Activated CD4-positive, alpha-beta T cell treated with anti-CD3 and anti-CD28 coated beads, Interleukin-2, amount 50 U/mL, for 16 hours (primary cell): ENCODE measurements around the gene DHCR24.

Experiments
- DNase-seq: peaks from one replicate; pipeline ENCODE4 v3.0.0-alpha.2; 2020

DHCR24 gene

DNA sequence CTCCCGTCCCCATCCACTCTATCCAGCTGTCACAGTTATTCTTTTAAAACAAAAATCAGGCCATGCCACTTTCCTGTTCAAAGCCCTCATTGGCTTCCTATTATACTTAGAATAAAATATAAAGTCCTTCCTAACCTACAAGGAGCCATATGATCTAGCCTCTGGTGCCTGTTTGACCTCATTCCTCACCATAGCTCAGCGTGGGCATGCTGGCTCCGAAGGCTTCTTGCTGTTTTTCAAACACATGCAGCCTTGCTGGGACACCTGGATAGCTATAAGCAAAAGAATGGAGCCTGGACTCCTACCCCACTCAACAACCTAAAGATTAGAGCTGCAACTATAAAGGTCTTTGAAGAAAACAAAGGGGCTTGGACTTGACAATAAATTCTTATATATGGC is 23.7 kb downstream of the DHCR24 start:
- DNase-seq, result no peak

DNA sequence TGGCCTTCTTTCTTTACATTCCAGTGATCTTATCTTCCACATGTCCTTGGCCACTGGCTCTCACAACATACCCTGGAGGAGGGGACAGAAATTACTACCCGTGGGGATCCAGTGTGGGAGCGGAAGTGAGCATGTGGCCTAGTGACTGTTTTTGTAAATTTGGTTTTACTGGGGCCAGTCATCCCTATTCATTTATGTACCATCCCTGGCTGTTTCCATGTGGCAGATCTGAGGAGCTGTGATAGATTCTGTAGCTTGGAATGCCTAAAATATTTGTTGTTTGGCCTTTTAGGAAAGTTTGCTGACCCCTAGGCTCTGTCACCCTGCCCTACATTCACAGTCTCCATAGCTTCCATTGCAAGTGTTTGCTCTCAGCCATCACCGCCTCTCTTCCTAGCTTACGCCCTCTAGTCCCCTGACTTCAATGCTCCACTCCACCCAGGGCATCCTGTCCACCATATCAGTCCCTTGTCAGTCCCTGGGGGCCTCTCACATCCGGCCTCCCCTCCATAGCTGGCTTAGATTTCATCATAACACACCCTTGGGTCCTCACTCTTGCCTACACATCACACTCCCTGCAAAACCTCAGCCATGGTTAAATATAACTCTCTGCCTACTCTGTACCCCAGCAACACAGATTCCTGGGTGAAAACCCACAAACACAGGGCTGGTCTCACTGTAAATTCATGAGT is 25.8 kb downstream of the DHCR24 start:
- DNase-seq, result no peak

DNA sequence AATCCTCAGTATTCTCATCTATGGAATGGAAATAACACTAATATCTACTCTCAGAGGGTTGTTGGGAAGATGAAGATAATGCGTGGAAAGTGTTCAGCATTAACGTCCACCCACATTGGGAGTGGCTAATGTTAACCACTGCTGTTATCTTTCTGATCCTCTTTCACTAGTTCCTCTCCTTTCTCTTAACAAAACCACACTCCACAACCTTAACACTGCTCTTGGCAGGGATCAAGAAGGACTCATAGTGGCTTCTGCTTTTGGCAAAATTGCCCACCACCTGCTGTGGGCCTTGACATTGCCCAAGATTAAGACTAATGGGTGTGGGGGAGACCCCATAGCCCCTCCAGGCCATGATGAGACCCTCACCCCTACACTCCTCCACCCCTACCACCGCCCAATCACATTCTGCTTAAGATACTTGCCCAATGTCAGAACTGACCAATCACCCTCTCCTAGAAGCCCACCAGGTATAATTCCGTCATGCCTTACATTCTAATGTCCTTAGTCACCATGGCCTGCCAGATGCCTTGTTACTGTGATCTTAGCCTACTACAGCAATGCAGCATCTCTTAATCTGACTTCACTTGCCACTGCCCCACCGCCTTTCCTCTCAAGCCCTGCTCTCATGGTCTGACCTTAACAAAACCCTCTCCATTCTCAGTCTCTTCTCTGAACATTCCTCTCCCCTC is 27.1 kb downstream of the DHCR24 start:
- no peak for DNase-seq

DNA sequence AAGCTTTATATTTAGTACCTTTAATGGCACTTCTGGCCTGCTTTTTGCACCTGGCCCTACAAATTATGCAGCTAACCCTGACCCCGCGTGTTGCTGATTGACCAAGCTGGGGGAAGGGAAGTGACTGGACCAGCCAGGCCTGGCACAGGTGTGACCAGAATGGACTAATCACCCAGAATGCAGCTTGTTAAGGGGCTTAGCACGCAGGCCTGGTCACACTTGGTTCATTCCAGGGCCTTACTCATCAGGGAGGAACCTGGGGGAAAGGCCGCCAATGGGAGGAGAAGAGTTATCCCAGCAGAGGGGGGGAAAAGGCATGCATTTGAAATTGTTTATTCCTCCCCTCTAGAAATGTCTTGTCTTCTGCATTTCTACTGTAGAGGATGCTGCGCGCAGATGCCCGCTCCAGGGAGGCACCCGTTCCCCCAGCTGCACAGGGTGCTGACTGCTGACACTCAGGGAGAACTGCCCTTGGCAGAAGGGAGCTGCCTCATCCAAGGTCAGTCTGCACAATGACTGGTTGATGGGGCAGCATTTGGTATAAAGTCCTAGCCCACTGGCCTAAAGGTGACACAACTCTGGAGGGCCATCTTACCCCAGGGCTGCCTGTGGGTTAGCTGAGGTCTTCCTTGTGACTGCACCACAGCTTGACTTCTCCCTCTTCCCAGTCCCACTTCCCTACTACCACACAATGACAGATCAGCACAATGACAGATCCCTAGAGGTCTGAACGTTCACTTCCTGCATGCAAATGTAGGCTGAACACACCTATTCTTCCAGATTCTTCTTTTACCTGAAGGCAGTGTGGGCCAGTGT is 29.0 kb downstream of the DHCR24 start:
- no peak for DNase-seq

DNA sequence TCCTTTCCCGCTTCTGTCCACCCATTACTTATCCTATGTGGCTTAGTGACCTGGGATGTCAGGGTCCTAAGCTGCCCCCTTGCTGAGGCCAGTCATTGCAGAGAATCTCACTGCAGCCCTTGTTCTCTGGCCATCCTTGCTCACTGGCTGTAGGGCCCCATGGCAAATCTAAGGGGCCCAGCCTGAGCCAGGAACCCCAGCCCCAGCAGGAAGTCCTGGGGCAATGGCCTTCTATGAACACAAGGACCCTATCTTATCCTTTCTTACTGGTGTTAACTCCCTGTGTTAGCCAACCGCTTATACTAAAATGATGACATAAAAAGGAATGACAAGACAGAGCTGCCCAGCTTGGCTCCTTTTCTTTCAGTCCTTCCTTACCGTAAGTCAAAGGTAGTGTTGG is 29.9 kb downstream of the DHCR24 start:
- no peak for DNase-seq

DNA sequence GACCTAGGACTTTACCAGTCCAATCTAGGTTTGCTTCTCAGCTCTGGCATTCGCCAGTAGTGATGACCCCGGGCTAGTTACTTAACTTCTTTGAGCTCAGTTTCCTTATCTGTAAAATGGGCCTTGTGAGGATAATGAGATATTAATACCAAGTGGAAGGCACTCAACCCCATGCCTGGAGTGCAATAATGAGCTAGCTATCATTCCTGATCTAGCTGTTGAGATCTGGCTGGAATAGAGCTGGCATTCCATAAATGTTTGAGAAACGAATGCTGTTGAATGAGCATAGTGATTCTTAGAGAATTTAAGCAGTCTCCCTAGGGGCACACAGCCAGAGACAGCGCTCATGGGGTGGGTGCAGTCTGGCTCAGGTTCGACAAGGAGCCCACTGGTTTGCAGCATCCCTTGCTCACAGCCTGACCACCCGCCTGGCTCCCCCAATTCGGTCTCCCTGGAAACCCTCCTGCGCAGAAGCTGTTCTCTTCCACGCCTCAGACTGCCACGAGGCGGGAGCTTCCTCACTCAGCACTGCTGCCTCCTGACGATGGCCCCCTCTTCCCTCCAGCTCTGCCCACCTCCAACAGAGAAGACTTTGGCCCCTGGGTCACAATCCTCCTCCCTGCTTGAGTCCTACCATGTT is 32.5 kb downstream of the DHCR24 start:
- no peak for DNase-seq

DNA sequence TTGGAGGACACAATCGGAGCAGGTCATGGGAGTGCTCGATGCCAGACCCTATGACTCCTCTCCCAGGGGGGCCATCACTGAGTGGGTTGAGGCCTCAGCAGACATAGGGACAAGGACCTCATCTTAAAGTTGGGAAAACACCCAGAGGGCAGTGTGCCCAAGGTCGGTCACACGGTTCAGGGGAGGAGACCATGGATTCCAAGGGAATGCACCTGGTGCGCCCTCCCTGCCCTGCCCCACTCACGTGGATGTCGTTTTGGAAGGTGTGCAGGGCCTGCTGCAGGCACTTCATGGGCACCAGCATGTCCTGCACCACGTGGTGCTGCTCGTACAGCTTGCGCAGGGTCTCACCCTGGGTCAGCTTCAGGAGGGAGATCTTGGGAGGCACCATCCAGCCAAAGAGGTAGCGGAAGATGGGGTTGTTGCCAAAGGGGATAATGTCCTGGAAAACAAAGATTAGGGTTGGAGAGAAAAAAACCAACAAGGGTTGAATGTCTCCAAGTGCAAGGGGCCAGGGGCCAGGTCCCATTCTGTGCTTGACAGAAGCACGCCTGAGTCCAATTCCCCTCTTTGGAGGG is 33.1 kb downstream of the DHCR24 start:
- no peak for DNase-seq

DNA sequence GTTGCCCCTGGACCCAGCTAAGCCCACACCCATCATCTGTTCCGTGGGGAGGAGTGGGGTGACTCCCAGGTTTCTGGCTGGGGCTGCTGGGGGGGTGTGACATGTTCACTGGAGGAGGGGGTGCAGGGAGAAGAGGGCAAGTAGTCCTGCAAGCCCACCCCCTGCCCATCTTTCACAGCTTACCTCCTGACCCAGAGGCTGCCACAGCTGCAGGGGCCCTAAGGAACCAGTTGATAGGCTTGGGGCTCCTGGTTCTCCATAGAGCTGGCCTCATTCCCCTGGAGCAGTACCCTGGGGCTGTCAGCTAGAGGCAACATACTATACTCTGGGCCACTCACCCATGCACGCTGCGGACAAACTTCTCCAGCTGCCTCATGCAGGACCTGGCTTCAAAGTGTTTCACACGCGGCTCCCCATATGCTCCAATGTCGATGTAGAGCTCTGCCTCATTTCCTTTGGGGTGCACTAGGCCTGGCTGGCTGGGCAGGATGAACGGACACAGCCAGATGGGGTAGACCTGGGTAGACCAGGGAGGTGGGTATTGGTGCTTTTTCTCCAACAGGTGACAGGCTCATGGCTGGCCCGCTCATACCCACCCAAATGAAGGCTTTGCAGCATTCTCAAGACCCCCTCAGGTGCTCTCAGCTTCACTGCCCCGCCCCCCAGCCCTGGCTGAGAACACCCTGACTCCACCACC is 33.8 kb downstream of the DHCR24 start:
- no peak for DNase-seq

DNA sequence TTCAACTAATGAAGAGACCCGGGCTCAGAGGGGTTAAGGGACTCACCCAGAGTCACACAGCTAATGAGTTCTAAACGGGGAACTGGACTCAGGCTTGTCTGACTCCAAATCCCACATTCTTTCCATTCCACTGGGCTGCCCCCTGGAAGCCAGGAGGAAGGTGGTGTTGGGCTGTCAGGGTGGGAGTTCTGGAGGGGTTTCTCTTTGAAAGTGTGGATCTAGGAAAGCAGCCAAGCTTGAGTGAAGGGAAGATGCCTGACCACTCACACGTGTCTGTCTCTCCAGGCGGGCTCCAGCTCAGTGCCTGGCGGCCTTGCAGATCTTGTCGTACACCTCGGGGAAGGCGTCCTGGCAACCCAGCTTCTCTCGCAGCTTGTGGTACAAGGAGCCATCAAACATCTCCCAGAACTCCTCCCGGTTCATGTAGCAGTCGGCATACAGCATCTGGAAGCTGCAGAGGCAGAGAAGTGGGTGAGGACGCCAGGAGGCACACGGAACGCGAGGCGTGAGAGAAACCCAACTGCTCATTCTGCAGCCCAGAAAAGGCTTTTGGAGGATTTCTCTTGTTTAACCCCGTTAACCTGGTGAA is 35.0 kb downstream of the DHCR24 start:
- no peak for DNase-seq

DNA sequence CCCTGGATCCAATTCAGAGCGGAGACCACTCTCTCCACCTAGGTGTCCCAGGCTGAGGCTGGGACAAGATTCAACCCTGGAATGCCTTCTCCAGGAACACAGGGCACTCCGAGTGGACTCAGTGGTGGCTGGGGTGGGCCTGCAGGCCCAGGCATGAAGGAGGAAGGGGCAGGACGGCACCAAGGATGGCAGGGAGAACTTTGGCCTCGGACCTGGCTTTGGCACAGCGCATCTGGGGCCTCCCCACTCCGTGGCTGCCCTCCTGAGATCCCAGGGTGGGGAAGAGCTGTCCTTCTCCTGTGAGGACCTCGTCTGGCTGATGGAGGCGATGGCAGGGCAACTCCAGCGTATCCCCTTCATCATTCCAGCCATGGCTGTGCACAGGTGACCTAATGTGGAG is 35.6 kb downstream of the DHCR24 start:
- DNase-seq, result no peak

DNA sequence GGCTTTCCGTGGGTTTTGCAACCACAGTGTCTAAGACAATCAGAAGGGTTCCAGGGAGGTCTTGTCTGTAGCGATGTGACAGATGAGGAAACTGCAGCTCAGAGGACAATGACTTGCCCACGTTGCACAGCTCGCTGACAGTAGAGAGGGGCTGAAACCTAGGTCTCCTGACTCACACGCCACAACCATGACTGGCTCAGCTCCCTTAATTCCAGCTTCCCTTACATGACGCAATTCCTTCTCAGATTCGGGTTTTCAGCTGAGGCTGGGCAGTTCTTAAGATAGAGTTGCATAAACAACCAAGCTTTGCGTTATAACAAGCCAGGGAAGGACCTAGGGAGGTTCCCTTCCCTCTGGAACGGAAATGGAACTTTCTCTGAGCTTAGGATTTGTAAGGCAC is 36.3 kb downstream of the DHCR24 start:
- DNase-seq, result no peak

DNA sequence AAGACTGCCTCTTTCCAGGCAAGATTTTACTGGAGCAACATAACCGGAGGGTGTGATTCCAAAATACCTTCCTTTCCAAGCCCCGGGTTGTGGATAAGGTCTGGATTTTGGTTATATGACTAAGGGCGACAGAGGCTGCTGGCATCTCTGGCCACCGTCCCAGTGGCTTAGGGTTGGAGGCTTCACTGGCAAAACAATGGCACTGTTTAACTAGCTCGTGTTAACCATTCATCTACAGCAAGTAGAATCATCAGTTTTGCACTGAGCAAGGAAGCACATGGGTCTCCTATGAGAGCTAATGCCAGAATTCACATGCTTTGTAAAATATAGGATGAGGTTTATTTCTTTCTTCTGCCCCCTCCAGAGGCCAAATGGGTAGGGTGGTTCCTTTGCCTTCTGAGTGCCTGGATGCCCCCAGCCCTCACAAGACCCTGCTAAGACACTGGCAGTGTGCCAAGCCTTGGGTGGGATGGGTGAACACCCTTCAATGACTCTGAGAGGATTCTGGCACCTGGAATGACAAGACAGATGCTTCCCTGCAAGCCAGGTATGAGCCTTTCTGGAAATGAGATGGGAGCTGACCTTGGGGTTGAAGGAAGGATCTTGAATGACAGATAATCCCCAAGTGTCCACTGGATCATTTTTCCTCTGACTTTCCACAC is 36.8 kb downstream of the DHCR24 start:
- no peak for DNase-seq

DNA sequence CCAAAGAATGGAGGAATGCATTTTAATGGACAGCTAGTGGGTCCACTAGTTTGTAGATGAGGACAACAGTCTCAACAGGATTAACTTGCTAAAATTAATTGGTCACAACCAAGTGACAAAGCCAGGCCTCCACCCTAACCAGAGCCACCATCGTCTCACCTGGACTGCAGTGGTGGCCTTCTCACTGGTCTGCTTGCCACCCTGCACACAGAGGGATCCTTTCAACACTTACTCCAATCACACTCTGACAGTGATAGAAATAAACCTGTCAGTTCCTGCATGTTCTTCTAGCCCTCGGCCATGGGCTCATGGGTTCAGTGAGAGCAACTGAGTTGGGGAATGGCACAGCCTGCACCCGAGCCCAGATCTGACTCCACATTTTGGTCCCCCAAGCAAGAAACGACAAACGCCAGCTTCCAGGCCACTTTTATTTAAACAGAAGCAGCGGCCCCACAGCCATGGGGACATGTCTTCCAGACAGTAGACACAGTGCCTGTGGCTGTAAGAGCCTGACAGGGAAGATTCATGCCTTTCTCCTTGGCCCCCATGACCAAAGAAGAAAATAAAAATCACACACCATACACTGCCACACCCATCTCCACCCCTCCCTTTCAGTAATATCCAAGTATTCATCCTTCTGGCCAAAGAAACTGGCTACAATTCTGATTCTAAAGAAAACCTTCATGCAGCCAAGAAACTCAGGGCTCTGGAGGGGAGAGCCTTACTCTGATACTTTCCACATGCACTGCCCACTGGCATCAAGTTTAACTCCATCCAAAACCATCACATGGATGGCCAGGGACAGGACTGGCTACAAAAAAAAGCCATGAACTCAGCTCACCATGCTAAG is 37.6 kb downstream of the DHCR24 start:
- DNase-seq, result no peak

DNA sequence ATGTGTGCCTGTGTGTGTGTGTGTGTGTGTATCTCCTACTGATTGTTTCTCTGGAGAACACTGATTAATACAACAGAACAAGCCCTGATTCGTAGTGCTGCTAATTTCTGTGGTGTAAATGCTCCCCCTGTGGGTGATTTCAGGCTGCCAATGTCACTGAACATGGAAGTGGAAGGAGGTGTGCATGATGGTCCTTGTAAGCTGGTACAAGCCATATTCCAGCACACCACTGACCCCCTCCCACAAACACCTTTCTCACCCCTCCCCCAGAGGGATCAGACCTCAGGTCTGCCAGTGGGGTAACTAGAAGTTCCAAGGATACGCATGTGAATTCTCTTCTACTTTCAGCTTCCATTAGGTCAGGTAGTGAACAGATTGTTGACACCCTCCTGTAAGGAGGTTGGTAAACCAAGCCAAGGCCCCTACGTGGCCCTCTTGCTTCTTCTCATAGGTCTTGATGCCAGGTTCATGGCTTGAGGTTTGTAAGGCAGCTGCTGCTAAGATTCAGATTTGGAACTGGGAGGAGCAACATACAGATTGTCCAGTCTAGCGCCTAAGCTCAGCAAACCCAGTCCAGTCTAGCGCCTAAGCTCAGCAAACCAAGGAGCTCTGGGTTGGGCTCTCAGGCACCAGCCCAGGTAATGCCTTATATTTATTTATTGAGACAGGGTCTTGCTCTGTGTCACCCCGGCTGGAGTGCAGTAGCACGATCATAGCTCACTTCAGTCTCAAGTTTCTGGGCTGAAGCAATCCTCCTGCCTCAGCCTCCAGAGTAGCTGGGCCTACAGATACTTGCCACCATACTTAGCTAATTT is 38.7 kb downstream of the DHCR24 start:
- DNase-seq, result no peak

DNA sequence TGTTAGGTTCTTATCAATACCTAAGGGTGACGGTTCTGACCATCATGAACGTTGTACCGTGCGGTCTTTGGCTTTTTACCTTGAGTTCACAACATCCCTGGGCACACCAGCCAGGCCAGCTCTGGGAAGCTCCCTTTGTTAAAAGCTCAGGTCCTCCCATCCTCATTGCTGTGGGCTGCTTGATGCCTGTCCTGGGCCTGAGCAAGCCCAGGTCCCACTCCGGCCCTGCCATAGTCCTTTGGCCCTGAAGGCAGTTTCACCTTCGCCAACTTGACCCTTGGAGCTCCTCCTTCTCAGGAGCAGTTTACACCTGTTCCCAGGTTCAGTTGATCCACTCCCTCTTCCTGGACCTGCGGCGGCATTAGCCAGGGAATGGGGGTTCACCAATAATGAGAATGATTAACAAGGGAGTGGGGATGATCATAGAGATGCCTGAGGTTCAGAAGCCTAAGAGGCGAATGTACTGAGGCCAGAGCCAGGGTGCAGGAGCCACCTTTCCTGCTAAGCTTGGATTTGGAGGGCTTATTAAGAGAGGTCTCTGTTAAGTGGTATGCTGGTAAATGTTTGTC is 40.2 kb downstream of the DHCR24 start:
- no peak for DNase-seq

DNA sequence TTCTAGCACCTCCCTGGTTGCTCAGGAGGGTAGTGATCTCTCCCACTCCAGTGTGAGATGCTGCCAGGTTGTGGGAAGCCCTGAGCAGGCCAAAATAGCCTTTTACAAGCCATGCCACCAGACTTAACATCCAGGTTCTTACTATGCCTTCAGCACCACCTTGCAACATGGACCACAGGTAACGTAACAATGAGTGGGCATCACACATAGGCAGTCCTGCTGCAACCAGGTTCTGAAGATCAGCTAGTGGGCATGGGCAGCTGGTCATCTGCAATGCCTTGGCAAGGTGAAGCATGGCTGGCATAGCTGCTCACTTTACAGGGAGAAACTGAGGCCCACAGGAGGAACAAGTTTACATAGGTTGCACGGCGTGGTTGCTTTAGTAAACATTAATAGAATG is 40.7 kb downstream of the DHCR24 start:
- no peak for DNase-seq

DNA sequence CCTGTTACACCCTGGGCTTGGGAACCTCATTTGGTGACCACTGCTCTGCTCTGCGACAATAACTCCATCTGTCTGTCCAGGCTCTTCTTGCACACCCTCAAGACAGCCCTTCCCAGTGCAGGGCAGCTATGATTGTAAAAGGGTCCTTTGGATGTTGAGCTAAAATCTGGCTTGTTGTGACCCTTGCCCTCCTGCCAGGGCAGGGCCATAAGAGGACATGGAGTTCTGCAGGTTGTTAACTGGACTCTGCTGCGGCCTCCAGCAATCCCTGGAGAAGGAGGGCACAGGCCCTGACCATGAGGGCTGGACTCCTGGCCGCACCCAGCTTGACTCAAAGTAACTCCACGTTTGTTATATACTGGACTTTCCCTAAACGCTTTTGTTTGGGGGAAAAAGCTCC is 41.2 kb downstream of the DHCR24 start:
- no peak for DNase-seq

DNA sequence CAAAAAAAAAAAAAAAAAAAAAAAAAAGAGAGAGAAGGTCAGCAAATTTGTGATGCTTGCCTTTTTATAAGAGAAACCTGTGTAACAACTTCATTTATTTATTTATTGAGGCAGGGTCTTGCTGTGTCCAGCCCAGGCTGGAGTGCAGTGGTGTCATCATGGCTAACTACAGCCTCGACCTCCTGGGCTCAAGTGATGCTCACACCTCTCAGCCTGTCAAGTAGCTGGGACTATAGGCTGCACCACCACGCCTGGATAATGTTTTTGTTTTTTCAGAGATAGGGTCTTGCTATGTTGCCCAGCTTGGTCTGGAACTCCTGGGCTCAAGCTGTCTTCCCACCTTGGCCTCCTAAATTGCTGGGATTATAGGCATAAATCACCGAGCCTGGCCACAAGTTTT is 42.4 kb downstream of the DHCR24 start:
- DNase-seq, result no peak

DNA sequence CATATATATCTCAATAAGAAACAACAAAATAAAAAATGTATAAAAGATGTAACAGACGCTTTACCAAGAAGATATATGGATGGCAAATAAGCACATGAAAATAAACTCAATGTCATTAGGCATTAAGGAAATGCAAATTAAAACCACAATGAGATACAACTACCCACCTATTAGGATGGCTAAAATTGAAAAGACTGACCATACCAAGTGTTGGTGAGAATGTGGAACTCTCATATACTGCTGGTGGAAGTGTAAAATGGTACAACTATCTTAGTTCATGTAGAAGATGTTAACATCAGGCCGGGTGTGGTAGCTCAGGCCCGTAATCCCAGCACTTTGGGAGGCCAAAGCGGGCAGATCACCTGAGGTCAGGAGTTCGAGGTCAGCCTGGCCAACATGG is 43.5 kb downstream of the DHCR24 start:
- DNase-seq, result no peak
